MCF 10A (cell line): Measurements from ENCODE around the gene HRH2. TPM values are rescaled to one million over a fixed set of nuclear protein-coding genes. Genes with fewer than 3 reads are reported as not detected.

Experiments used
- BruUV-seq: library from RNA; stranded (reverse); fragments of 400-500 nt; replicated peaks from 2 replicates; lab custom pipeline; 2021; lab: Mats Ljungman, UMichigan
- CTCF ChIA-PET: fragments of 300-600 bp; sonication (Branson Sonifier 250); formaldehyde crosslinking; extraction: SDS; loops from one replicate; lab custom pipeline; 2021; ENCODE audit warnings: antibody characterized with exemption, inconsistent platforms; lab: Yijun Ruan, JAX
- POLR2A ChIA-PET: fragments of 300-600, 350-650 bp; sonication (Branson Sonifier 250); formaldehyde crosslinking; extraction: SDS; loops from one replicate; lab custom pipeline; 2020; ENCODE audit warnings: antibody characterized with exemption, inconsistent platforms; lab: Yijun Ruan, JAX
- DNase-seq: peaks from one replicate; pipeline ENCODE4 v3.0.0-alpha.2; 2018; ENCODE audit not compliant: unreplicated experiment
- H3K27ac Mint-ChIP-seq: one replicate; pipeline ENCODE4 v1.8.0; 2022; ENCODE audit warnings: mild to moderate bottlenecking, low read depth, mixed read lengths; ENCODE audit not compliant: unreplicated experiment
- H3K27me3 Mint-ChIP-seq: one replicate; pipeline ENCODE4 v1.8.0; 2022; ENCODE audit warnings: mixed read lengths; ENCODE audit not compliant: insufficient read depth, unreplicated experiment
- H3K36me3 Mint-ChIP-seq: one replicate; pipeline ENCODE4 v1.8.0; 2022; ENCODE audit warnings: mild to moderate bottlenecking, moderate library complexity, mixed read lengths; ENCODE audit not compliant: insufficient read depth, unreplicated experiment
- H3K4me1 Mint-ChIP-seq: one replicate; pipeline ENCODE4 v1.8.0; 2022; ENCODE audit warnings: mixed read lengths; ENCODE audit not compliant: insufficient read depth, unreplicated experiment
- H3K4me3 Mint-ChIP-seq: one replicate; pipeline ENCODE4 v1.8.0; 2022; ENCODE audit warnings: mild to moderate bottlenecking, moderate library complexity, mixed read lengths; ENCODE audit not compliant: unreplicated experiment
- H3K9me3 Mint-ChIP-seq: one replicate; pipeline ENCODE4 v1.8.0; 2022; ENCODE audit warnings: mixed read lengths; ENCODE audit not compliant: unreplicated experiment
- CTCF ChIP-seq: fragments of 200-600 bp; IDR thresholded peaks from one replicate; pipeline ENCODE4 v1.8.0; 2022; ENCODE audit warnings: antibody characterized with exemption, mild to moderate bottlenecking; ENCODE audit not compliant: unreplicated experiment
- intact Hi-C: fragments of 100-400 bp; cut with micrococcal nuclease; formaldehyde crosslinking; loops from 2 replicates; pipeline ENCODE4 v1.14.1; 2022
- total RNA-seq: library from RNA; stranded (reverse); gene quantifications from 2 replicates; pipeline ENCODE4 v1.2.3, GENCODE V29; 2022

HRH2 gene
- total RNA-seq, 1 experiment from 2014 or later: not detected

- ChIA-PET CTCF (interaction anchor here (0.6 to 1.8 kb wide), 6 partner anchors 8 to 159 kb away, joined by 3 to 9 read pairs (median 3); no protein-coding TSS in a partner anchor), POLR2A (no interaction called here)
- intact Hi-C loops: no loop called here
- no peak for TF ChIP-seq CTCF
- Mint-ChIP-seq H3K4me1 (peaks cover 7% of the 10 kb centered on the region), H3K36me3 (no peaks in the 10 kb centered on the region), H3K4me3 (no peak overlapping the region), H3K27ac (no peak overlapping the region), H3K27me3 (peaks cover 48% of the 10 kb centered on the region), H3K9me3 (no peaks in the 10 kb centered on the region)
- no peak for DNase-seq
- no TSS peak for BruUV-seq
Observed at GRCh38 chr5:175693741-175694140, 35.9 kb downstream of the HRH2 start.

- no TSS peak for BruUV-seq
- TF ChIP-seq CTCF: no peak
- intact Hi-C loops: no loop called here
- H3K36me3 Mint-ChIP-seq: no peaks in the 10 kb centered on the region
- POLR2A ChIA-PET: no interaction called here
- DNase-seq: no peak
- no peaks in the 10 kb centered on the region for H3K9me3 Mint-ChIP-seq
- peaks cover under 1% of the 10 kb centered on the region for H3K4me1 Mint-ChIP-seq
- H3K27me3 Mint-ChIP-seq: peaks cover 40% of the 10 kb centered on the region
- CTCF ChIA-PET: interaction anchor here (0.7 to 1.8 kb wide), 4 partner anchors 7 to 160 kb away, joined by 3 to 9 read pairs (median 4); no protein-coding TSS in a partner anchor
- no peak overlapping the region for H3K4me3 Mint-ChIP-seq
- no peak overlapping the region for H3K27ac Mint-ChIP-seq
Observed at GRCh38 chr5:175694371-175695160, 36.7 kb downstream of the HRH2 start.

GRCh38 chr5:175695161-175696126 lies 37.6 kb downstream of the HRH2 start:
- intact Hi-C loops: loop anchor here (1.0 kb wide), 1 partner anchor 161 kb away; no protein-coding TSS in a partner anchor
- H3K27me3 Mint-ChIP-seq: peaks cover 35% of the 10 kb centered on the region
- H3K4me3 Mint-ChIP-seq: no peak overlapping the region

More at GRCh38 chr5:175695161-175696126, 37.6 kb downstream of the HRH2 start:
- Mint-ChIP-seq H3K27ac (no peak overlapping the region), H3K36me3 (peaks cover under 1% of the 10 kb centered on the region), H3K4me1 (no peaks in the 10 kb centered on the region), H3K9me3 (no peaks in the 10 kb centered on the region)
- no peak for DNase-seq
- TF ChIP-seq CTCF: no peak
- ChIA-PET CTCF (interaction anchor here (0.7 to 1.8 kb wide), 3 partner anchors 12 to 24 kb away, joined by 3 to 6 read pairs (median 5); no protein-coding TSS in a partner anchor), POLR2A (no interaction called here)
- BruUV-seq: no TSS peak
